Colonic mucosa (tissue), 4 donors: ENCODE data around the gene GRIP1. TPM values are rescaled to one million over a fixed set of nuclear protein-coding genes. Genes with fewer than 3 reads are reported as not detected.

ENCODE experiments used
- DNase-seq: peaks from one replicate; pipeline ENCODE4 v3.0.0-alpha.2; 2020
- H3K27ac ChIP-seq: fragments of 200-600 bp; one replicate; pipeline ENCODE4 v1.8.0; 2021
- H3K27me3 ChIP-seq: fragments of 200-600 bp; one replicate; pipeline ENCODE4 v1.8.0; 2021
- H3K36me3 ChIP-seq: fragments of 200-600 bp; one replicate; pipeline ENCODE4 v1.8.0; 2021
- H3K4me1 ChIP-seq: fragments of 200-600 bp; one replicate; pipeline ENCODE4 v1.8.0; 2021; ENCODE audit warnings: mild to moderate bottlenecking
- H3K4me3 ChIP-seq: fragments of 200-600 bp; one replicate; pipeline ENCODE4 v1.8.0; 2021
- H3K9ac ChIP-seq, 2 donors: one replicate each; pipeline ENCODE4 v1.7.0; 2013; ENCODE audit warnings: control low read depth in 2 of 2, low read depth in 2 of 2, low read length in 2 of 2
- H3K9me3 ChIP-seq: fragments of 200-600 bp; one replicate; pipeline ENCODE4 v1.8.0; 2021
- intact Hi-C: fragments of 100-400 bp; cut with DNase I; formaldehyde crosslinking; loops from one replicate; pipeline ENCODE4 v1.14.1; 2022
- total RNA-seq, 2 donors: library from RNA; stranded (reverse); fragmentation: NEBNext Ultra II Directional in 1 of 2; extraction: Animal tissue kit (Norgen Biotek cat#: 25700) in 1 of 2; gene quantifications; one replicate each; pipeline ENCODE4 v1.2.1, GENCODE V29; 2021
- TF ChIP-seq, protein P1 (sequence below): fragments of 200-600 bp; IDR thresholded peaks from one replicate; pipeline ENCODE4 v1.8.0; 2022; ENCODE audit warnings: antibody characterized with exemption, mild to moderate bottlenecking
- donor health status: healthy.
- donor health status: DM: no; HTN: no; CAD: no.
- donor health status: DM: no; HTN: no; CAD: no.

GRIP1 gene
- total RNA-seq, 2 donors from 2014 or later, result 3.7 to 6.2 TPM

GRCh38 chr12:66598079-66598478, 80.8 kb downstream of the GRIP1 start:
- DNase-seq, result no peak
- H3K9me3 ChIP-seq, result no peaks in the 10 kb centered on the region
- no peaks in the 10 kb centered on the region for H3K36me3 ChIP-seq
- no peaks in the 10 kb centered on the region for H3K27me3 ChIP-seq
- TF ChIP-seq, protein P1, sequence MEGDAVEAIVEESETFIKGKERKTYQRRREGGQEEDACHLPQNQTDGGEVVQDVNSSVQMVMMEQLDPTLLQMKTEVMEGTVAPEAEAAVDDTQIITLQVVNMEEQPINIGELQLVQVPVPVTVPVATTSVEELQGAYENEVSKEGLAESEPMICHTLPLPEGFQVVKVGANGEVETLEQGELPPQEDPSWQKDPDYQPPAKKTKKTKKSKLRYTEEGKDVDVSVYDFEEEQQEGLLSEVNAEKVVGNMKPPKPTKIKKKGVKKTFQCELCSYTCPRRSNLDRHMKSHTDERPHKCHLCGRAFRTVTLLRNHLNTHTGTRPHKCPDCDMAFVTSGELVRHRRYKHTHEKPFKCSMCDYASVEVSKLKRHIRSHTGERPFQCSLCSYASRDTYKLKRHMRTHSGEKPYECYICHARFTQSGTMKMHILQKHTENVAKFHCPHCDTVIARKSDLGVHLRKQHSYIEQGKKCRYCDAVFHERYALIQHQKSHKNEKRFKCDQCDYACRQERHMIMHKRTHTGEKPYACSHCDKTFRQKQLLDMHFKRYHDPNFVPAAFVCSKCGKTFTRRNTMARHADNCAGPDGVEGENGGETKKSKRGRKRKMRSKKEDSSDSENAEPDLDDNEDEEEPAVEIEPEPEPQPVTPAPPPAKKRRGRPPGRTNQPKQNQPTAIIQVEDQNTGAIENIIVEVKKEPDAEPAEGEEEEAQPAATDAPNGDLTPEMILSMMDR, result no peak
- intact Hi-C loops, result no loop called here
- H3K9ac ChIP-seq, result no peak overlapping the region
- no peak overlapping the region for H3K4me3 ChIP-seq
- no peak overlapping the region for H3K27ac ChIP-seq
- no peaks in the 10 kb centered on the region for H3K4me1 ChIP-seq

DNA sequence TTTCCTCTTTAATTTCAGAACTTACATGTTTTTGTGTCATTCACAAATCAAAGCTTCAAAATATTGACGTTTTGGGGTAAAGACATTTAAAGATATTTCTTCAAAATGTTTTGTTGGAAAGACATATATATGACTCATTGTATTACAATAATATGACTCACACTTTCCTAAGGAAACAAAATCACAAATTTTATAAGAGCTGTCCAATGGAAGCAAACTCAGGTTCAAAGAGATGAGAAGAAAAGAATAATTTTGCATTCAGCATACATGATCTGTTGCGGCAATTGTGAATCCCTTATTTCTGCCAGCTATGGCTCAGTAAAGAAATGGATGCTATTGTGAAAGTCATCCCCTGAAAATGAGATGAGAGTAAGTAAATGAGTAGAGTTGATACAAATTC, 82.7 kb downstream of the GRIP1 start:
- Histone ChIP-seq H3K9ac (no peak overlapping the region), H3K27me3 (no peaks in the 10 kb centered on the region), H3K36me3 (no peaks in the 10 kb centered on the region), H3K9me3 (no peaks in the 10 kb centered on the region), H3K4me3 (no peak overlapping the region), H3K4me1 (no peaks in the 10 kb centered on the region), H3K27ac (no peak overlapping the region)
- intact Hi-C loops, result no loop called here
- TF ChIP-seq, protein P1, result no peak
- DNase-seq, result no peak

DNA sequence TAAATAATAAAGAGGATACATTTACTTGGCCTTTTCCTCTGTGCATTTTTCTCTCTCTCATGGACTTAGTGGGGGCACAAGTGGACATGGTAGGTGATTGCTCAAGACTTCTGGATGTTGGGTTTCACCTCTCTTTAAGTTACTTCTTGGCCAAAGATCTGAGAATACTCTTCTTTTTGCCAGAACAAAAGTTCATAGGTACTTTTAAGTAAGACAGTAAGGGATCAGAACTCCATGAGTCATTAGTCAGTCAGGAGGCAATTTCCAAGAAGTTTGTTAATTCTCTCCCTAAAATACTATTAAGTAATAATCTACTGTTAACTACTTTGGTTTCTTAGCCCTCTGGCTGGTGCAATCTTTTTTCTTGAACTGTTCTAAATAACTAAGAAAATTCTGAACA, 84.2 kb downstream of the GRIP1 start:
- TF ChIP-seq, protein P1, result no peak

GRCh38 chr12:66590275-66590985, 88.4 kb downstream of the GRIP1 start:
- no peak for DNase-seq
- intact Hi-C loops, result no loop called here
- Histone ChIP-seq H3K9ac (no peak overlapping the region), H3K9me3 (no peaks in the 10 kb centered on the region), H3K4me1 (no peaks in the 10 kb centered on the region), H3K27ac (no peak overlapping the region), H3K36me3 (no peaks in the 10 kb centered on the region), H3K27me3 (no peaks in the 10 kb centered on the region), H3K4me3 (no peak overlapping the region)
- TF ChIP-seq, protein P1, result no peak

More for the DNA sequence above, 84.2 kb downstream of the GRIP1 start:
- Histone ChIP-seq H3K4me1 (no peaks in the 10 kb centered on the region), H3K27me3 (no peaks in the 10 kb centered on the region), H3K4me3 (no peak overlapping the region), H3K27ac (no peak overlapping the region), H3K9ac (no peak overlapping the region), H3K9me3 (no peaks in the 10 kb centered on the region), H3K36me3 (no peaks in the 10 kb centered on the region)
- no peak for DNase-seq
- intact Hi-C loops, result no loop called here

DNA sequence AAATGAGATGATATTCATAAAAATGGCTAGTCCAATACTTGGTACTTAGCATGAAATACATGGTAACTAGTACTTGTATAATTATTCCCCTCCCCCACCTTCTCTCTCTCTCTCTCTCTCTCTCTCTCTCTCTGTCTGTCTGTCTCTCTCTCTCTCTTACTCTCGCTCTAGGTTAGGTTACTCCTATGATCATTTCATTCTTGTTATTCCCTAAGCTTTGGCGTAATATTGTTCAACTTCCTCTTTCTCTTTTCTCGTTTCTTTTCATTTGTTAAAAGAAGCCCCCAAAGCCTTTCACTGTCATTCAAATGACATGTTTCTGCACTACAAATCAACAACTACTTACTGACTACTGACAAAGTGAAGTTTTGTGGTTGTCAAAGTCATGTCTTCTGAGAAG, 89.8 kb downstream of the GRIP1 start:
- Histone ChIP-seq H3K36me3 (no peaks in the 10 kb centered on the region), H3K9me3 (no peaks in the 10 kb centered on the region), H3K9ac (no peak overlapping the region), H3K27me3 (no peaks in the 10 kb centered on the region), H3K4me3 (no peak overlapping the region), H3K27ac (no peak overlapping the region), H3K4me1 (no peaks in the 10 kb centered on the region)
- DNase-seq, result no peak
- TF ChIP-seq, protein P1, result no peak
- intact Hi-C loops, result no loop called here
